ENCODE measurements around the gene TMA7. TPM values are rescaled to one million over a fixed set of nuclear protein-coding genes. Genes with fewer than 3 reads are reported as not detected.

Gene TMA7
- total RNA-seq, 3 donors from 2014 or later = 130 to 193 (median 153) TPM

GRCh38 chr3:48467473-48468267 lies 27.6 kb downstream of the TMA7 start:
- DNase-seq = no peak
- peaks cover 57% of the 10 kb centered on the region for H3K4me1 ChIP-seq (ENCODE audit: low read depth)
- H3K36me3 ChIP-seq (ENCODE audit: low read depth) = peaks cover 4% of the 10 kb centered on the region
- ATAC-seq = no peak
- intact Hi-C loops (cut with DNase I, micrococcal nuclease) = loop anchor here in 1 of 2 donors (5.0 kb wide), 1 partner anchor 80 kb away; no protein-coding TSS in a partner anchor
- H3K9me3 ChIP-seq = no peaks in the 10 kb centered on the region
- no peak overlapping the region for H3K4me3 ChIP-seq
- TF ChIP-seq CTCF (IDR thresholded peaks at IDR 0.05) = no peak

GRCh38 chr3:48468329-48468731 lies 28.3 kb downstream of the TMA7 start:
- Histone ChIP-seq H3K9me3 (no peaks in the 10 kb centered on the region), H3K36me3 (ENCODE audit: low read depth) (peaks cover 4% of the 10 kb centered on the region), H3K4me1 (ENCODE audit: low read depth) (peaks cover 60% of the 10 kb centered on the region), H3K4me3 (no peak overlapping the region)
- no peak for ATAC-seq
- intact Hi-C loops (cut with DNase I, micrococcal nuclease) = loop anchor here in 1 of 2 donors (5.0 kb wide), 1 partner anchor 79 kb away; no protein-coding TSS in a partner anchor
- peak in 2 of 3 donors; percentile 64 to 68 for DNase-seq
- TF ChIP-seq CTCF (IDR thresholded peaks at IDR 0.05) = no peak

GRCh38 chr3:48469046-48469915 lies 29.2 kb downstream of the TMA7 start:
- ATAC-seq = no peak
- peak in 1 of 3 donors; percentile 34 for DNase-seq
- intact Hi-C loops (cut with DNase I, micrococcal nuclease) = loop anchor here in 1 of 2 donors (5.0 kb wide), 1 partner anchor 78 kb away; no protein-coding TSS in a partner anchor
- Histone ChIP-seq H3K9me3 (no peaks in the 10 kb centered on the region), H3K4me1 (ENCODE audit: low read depth) (peaks cover 64% of the 10 kb centered on the region), H3K36me3 (ENCODE audit: low read depth) (peaks cover 4% of the 10 kb centered on the region), H3K4me3 (no peak overlapping the region)
- no peak for TF ChIP-seq CTCF (IDR thresholded peaks at IDR 0.05)

GRCh38 chr3:48470286-48470685 lies 30.2 kb downstream of the TMA7 start:
- no peak for ATAC-seq
- no peak overlapping the region for H3K4me3 ChIP-seq
- peaks cover 58% of the 10 kb centered on the region for H3K4me1 ChIP-seq (ENCODE audit: low read depth)
- H3K36me3 ChIP-seq (ENCODE audit: low read depth) = peaks cover 4% of the 10 kb centered on the region
- H3K9me3 ChIP-seq = no peaks in the 10 kb centered on the region
- no peak for DNase-seq
- no peak for TF ChIP-seq CTCF (IDR thresholded peaks at IDR 0.05)
- intact Hi-C loops (cut with DNase I, micrococcal nuclease) = no loop called here

- intact Hi-C loops (cut with DNase I, micrococcal nuclease) = no loop called here
- no peaks in the 10 kb centered on the region for H3K9me3 ChIP-seq
- H3K4me3 ChIP-seq = peak overlapping the region; percentile 23
- no peak for TF ChIP-seq CTCF (IDR thresholded peaks at IDR 0.05)
- peak in 1 of 3 donors; percentile 67 for DNase-seq
- no peaks in the 10 kb centered on the region for H3K36me3 ChIP-seq (ENCODE audit: low read depth)
- peak; percentile 46 for ATAC-seq
- H3K4me1 ChIP-seq (ENCODE audit: low read depth) = peaks cover 41% of the 10 kb centered on the region
Measured at GRCh38 chr3:48472673-48472922, 32.5 kb downstream of the TMA7 start.
